Measurements from ENCODE around the gene MAP2K6. TPM values are rescaled to one million over a fixed set of nuclear protein-coding genes. Genes with fewer than 3 reads are reported as not detected.

The MAP2K6 gene
- polyA plus RNA-seq, 3 donors, result 7.4 to 17.5 (median 7.5) TPM

GRCh38 chr17:69547230-69547629 is 132.7 kb downstream of the MAP2K6 start:
- WGBS, 3 donors, result 94 to 97% (median 95%) methylated on average over 3 of the region's 3 CpGs

GRCh38 chr17:69547947-69548346 is 133.4 kb downstream of the MAP2K6 start:
- H3K27ac ChIP-seq (ENCODE audit: low read depth, low read length), result no peak overlapping the region
- WGBS, 3 donors, result 92 to 96% (median 96%) methylated on average over 3 of the region's 3 CpGs

More at GRCh38 chr17:69547230-69547629, 132.7 kb downstream of the MAP2K6 start:
- no peak overlapping the region for H3K27ac ChIP-seq (ENCODE audit: low read depth, low read length)

- H3K27ac ChIP-seq (ENCODE audit: low read depth, low read length), result no peak overlapping the region
- WGBS, 3 donors, result 95 to 97% (median 97%) methylated on average over 1 of the region's 1 CpG
These were observed 136.9 kb downstream of the MAP2K6 start for GRCh38 chr17:69551212-69552010.

- WGBS, 3 donors, result 90 to 94% (median 92%) methylated on average over 5 of the region's 5 CpGs
- no peak overlapping the region for H3K27ac ChIP-seq (ENCODE audit: low read depth, low read length)
These were observed 138.6 kb downstream of the MAP2K6 start for GRCh38 chr17:69552986-69553667.

- WGBS, 3 donors, result 66 to 72% (median 69%) methylated on average over 2 of the region's 2 CpGs
- H3K27ac ChIP-seq (ENCODE audit: low read depth, low read length), result no peak overlapping the region
These were observed 140.6 kb downstream of the MAP2K6 start for GRCh38 chr17:69555056-69555455.

DNA sequence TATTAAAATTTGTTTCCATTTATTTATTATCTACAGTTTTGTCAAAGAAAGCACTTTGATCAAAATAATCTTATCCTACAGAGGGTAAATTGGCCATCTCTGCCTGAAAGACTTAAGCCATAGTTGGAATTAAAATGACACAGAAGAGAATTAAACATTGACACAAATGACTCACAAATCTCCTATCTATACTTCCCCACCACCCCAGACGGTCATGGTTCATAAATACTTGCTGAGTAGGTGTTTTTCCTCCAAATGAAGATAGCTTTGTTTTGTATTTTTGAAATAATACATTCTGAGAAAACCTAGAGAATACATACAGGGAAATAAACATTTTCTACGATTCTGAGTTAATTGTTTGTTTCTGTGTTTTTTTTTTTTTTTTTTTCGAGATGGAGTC is 142.8 kb downstream of the MAP2K6 start:
- no peak overlapping the region for H3K27ac ChIP-seq (ENCODE audit: low read depth, low read length)
- 79 to 82% (median 81%) methylated on average over 3 of the region's 3 CpGs for WGBS, 3 donors

DNA sequence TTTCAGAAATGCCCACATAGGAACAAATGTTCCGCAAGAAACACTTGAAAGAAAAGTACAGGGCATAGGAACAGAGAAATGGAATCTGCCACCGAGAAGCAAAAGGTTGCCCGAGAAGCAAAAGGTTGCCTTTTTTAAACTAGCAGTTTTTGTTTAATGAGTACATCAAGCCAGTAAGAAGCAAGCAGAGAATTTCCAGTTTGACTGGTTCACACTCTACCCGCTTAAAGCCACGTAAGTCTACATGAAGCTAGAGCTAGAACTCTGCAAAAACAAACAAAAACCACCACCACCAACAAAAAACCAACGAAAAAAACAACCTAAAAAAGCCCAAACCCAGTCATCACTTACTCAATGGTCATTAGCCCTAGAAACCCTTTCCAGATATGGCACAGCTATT is 144.3 kb downstream of the MAP2K6 start:
- WGBS, 3 donors, result 80 to 94% (median 92%) methylated on average over 6 of the region's 6 CpGs
- H3K27ac ChIP-seq (ENCODE audit: low read depth, low read length), result no peak overlapping the region

DNA sequence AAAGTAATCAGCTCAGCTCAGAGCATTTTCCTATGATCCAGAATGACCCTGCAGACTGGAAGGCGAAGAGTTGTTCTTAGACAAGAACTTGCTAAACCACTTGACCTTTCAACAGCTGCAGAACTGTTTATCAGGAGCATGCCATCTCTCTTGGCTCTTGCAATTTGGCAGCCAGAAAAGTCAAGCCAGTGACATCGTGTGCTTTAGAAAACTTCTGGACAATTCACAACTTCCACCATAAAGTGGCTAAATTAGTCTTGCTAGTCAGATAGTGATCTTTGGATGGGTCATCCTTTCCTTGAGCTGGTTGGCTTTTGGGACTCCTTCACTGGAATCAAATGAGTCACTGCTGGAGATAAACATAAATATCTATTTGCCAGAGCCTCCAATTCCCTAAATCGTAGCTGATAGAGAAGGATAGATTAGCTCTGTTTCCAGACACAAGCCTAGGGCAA is 146.5 kb downstream of the MAP2K6 start:
- no peak overlapping the region for H3K27ac ChIP-seq (ENCODE audit: low read depth, low read length)
- WGBS, 3 donors, result 36 to 54% (median 39%) methylated on average over 3 of the region's 3 CpGs

- WGBS, 3 donors, result 87 to 92% (median 89%) methylated on average over 3 of the region's 3 CpGs
- no peak overlapping the region for H3K27ac ChIP-seq (ENCODE audit: low read depth, low read length)
These were observed 147.0 kb downstream of the MAP2K6 start for GRCh38 chr17:69561462-69561861.

GRCh38 chr17:69565447-69565846 is 150.9 kb downstream of the MAP2K6 start:
- WGBS, 3 donors, result 78 to 89% (median 88%) methylated on average over 7 of the region's 7 CpGs
- no peak overlapping the region for H3K27ac ChIP-seq (ENCODE audit: low read depth, low read length)

DNA sequence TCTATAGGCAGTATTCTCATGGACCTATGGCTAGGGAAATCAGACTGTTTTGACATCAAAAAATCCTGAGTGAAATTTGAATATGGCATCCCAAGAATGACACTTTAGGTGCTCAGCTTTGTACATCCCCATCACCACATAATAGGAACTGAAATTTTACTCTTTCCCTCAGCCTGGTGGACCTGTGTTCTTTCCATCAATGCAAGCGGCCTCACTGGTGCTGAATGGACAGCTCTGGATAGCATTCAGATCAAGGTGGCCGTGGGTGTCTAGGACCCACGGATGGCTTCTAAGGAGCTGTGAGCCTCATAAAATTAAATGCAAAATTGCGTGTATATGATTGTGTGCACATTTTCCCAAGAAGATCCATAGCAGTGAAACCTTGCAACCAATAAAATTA is 152.6 kb downstream of the MAP2K6 start:
- WGBS, 3 donors, result 37 to 66% (median 51%) methylated on average over 4 of the region's 4 CpGs
- H3K27ac ChIP-seq (ENCODE audit: low read depth, low read length), result no peak overlapping the region

DNA sequence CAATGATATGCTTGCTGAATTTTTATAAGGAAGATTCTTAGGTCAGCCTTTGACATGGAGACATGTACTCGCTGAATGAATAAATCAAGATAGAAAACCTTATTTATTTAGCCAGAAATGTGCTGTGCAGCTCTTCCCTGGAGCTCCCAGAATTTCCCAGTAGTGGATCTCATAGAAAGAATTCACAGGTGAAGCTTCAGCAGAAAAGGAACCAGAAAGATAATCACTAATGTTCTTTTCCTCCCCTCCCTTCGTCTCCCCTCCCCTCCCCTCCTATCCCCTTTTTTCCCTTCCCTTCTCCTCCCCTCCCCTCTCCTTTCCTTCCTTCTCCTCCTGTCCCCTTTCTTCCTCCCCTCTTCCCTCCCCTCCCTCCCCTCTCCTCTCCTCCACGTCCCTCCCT is 158.2 kb downstream of the MAP2K6 start:
- WGBS, 3 donors, result 64 to 75% (median 69%) methylated on average over 3 of the region's 3 CpGs
- H3K27ac ChIP-seq (ENCODE audit: low read depth, low read length), result no peak overlapping the region

- WGBS, 3 donors, result 76 to 82% (median 80%) methylated on average over 2 of the region's 2 CpGs
These were observed 158.9 kb downstream of the MAP2K6 start for GRCh38 chr17:69573396-69573795.

GRCh38 chr17:69574257-69575197 is 160.0 kb downstream of the MAP2K6 start:
- 59 to 65% (median 64%) methylated on average over 10 of the region's 10 CpGs for WGBS, 3 donors

More at GRCh38 chr17:69573396-69573795, 158.9 kb downstream of the MAP2K6 start:
- no peak overlapping the region for H3K27ac ChIP-seq (ENCODE audit: low read depth, low read length)

DNA sequence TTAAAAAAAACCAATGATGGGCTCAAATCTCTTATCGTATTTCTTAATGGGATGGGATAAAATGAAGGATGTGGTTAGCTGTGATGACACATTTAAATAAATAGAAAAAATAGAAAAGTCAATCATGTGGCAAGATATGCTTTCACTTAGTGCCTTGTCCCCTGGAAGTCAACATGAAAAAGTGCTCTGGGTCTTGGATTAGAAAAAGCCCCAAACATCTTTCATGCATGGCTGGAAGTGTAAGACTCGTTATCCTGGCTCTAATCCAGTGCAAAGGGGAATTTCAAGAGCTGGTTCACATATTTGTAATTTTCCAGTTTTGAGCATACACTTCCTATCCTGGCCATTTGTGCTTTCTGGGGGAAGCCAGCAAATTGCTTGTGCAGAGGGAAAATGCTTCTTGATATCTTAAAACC is 160.9 kb downstream of the MAP2K6 start:
- 15 to 51% (median 15%) methylated on average over 2 of the region's 2 CpGs for WGBS, 3 donors
- no peak overlapping the region for H3K27ac ChIP-seq (ENCODE audit: low read depth, low read length)

More at GRCh38 chr17:69574257-69575197, 160.0 kb downstream of the MAP2K6 start:
- no peak overlapping the region for H3K27ac ChIP-seq (ENCODE audit: low read depth, low read length)

GRCh38 chr17:69577098-69577497 is 162.6 kb downstream of the MAP2K6 start:
- no peak overlapping the region for H3K27ac ChIP-seq (ENCODE audit: low read depth, low read length)
- 91 to 94% (median 91%) methylated on average over 7 of the region's 7 CpGs for WGBS, 3 donors

- WGBS, 3 donors, result 82 to 90% (median 84%) methylated on average over 4 of the region's 4 CpGs
These were observed 164.0 kb downstream of the MAP2K6 start for GRCh38 chr17:69578385-69578936.

More at GRCh38 chr17:69578385-69578936, 164.0 kb downstream of the MAP2K6 start:
- no peak overlapping the region for H3K27ac ChIP-seq (ENCODE audit: low read depth, low read length)

Data from adipose tissue (tissue), 3 donors.